GM19452 (cell line): Measurements from ENCODE around the gene TOM1L2.
A peak's percentile ranks its signal among the peaks of the same experiment; 100 is the strongest.

Source experiments
- ATAC-seq: cut with Tn5 transposase; IDR thresholded peaks from one replicate; pipeline ENCODE4 v1.9.1; 2021; ENCODE audit not compliant: unreplicated experiment

TOM1L2 gene

DNA sequence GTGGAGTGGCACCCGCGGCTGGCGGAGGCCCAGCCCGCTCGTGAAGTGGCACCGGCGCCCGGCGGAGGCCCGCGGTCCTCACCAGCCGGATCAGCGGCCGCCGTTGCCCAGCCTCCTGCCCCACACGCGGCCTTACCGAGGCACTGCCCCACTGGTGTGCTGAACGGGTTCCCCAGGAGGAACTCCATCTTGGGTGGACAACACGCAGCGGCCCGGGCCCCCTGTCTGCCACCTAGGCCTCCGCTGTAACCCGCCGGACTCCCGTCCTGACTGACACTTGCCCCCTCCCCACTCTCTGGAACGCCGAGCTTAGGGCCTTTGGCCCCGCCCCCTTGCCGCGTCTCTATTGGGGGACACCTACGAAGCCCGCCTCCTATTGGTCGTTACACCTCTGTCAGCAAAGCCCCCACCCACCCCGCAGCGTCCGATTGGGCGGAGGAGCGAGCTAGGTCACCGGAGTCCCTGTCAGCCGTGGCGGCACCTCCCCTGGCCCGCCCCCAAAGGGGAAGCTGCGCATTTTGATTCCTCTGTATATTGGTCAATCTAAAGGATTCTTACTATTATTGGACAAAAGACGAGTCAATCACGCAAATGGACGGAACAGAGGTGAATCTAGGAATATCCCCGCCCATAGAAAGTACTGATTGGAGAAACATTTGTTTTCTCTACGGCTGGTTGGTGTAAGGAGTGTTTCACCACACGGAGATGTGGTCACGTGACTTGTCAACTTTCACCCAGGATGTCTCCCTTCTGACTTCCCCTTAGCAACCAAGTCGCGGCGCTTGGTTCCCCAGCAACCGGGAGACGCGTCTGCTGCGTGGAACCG is at the start of gene TOM1L2, which contains the start of gene DRC3:
TOM1L2 (minus strand) TSS at position 275 of the 826 bp plus-strand sequence; CDS start at position 188, 87 bp downstream.
DRC3 (plus strand) TSS at position 737 of the 826 bp plus-strand sequence. CDS start 4,737 bp downstream, outside the sequence.
- ATAC-seq, result peak; percentile 94

DNA sequence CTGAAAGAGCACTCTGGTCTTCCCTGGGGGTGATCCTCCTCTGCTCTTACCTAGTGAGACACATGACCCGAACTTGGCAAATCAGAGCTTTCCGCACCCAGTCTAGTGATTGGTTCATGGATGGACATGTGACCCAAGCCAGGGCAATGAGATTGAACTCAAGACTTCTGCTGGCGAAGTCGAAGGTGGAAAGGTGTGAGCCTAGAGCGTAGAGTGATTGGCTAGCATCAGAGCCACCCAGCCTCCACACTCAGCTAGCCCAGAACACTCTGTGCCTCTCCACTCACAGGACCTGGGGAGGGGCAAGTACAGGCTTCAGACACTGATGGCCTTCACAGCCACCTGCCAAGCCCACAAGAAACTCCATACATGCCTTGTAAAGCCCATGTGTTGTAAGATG is 49.2 kb upstream of the TOM1L2 start:
- ATAC-seq, result no peak

DNA sequence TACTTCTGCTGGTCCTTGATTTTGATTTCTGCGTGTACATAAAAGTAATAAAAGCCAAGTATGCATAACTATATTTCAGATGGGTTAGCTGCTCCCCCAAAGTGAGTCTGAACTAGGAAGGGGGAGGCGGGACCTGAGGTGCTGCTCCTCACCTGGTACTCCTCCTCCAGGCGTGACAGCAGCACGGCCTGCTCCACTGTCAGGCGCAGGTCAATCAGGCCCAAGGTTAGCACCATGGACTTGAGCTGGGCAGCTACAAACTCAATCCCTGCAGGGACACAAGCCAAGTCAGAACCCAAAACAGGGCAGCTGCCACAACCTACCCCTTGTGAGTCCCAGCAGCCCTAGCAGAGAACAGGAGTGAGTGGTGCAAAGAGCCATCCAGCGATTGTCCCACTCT is 48.8 kb upstream of the TOM1L2 start:
- ATAC-seq, result no peak

- no peak for ATAC-seq
These were observed 47.6 kb upstream of the TOM1L2 start for GRCh38 chr17:18019838-18020154.

GRCh38 chr17:18018411-18018921 is 46.3 kb upstream of the TOM1L2 start:
- ATAC-seq, result no peak

DNA sequence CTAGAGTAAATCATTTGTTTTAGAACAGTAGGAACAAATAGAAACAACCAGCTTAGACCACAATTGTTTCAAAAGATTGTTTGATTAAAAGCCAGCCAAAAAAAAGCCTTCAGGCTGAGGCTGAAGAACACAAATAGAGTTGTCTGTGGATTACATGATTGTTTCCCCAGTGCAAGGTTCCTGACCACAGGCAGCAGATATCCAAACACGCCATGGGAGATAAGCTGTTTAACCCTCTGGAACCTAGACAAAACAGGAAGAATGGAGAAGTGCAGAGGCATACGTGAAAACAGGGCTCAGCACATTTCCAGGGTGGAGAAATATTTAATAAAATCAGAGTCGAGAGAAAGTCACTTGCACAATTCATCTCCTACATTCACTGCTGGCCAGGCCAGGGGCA is 45.8 kb upstream of the TOM1L2 start:
- ATAC-seq, result no peak

DNA sequence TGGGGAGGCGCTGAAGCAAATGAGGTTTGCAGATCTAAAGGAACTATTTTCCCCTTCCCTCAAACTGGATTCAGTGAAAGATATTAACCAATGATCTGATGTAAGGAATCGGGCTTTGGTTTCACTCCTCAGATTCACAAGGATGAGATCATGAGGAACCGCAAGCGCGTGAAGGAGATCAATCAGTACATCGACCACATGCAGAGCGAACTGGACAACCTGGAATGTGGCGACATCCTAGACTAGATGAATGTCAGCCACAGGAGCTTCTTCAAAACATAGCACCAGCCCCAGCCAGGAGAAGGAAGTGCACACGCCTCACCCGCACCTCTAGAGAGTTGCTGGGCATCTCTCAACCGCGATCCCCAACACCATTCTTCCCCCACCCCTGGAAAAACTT is 44.2 kb upstream of the TOM1L2 start:
- ATAC-seq, result no peak

GRCh38 chr17:18015593-18015992 is 43.4 kb upstream of the TOM1L2 start:
- no peak for ATAC-seq

DNA sequence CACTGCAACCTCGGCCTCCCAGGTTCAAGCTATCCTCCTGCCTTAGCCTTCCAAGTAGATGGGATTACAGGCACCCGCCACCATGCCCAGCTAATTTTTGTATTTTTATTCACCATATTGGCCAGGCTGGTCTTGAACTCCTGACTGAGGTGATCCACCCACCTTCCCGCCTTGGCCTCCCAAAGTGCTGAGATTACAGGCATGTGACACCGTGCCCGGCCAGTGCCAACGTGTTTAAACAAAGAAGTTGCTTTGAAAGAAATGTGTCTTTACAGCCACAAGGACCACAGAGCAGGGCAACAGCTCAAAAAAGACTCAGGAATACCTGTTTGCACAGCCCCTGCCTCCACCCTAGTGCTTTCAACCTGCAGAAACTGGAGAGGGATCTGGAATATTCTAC is 41.8 kb upstream of the TOM1L2 start:
- no peak for ATAC-seq

GRCh38 chr17:18011286-18011685 is 39.1 kb upstream of the TOM1L2 start:
- ATAC-seq, result no peak

DNA sequence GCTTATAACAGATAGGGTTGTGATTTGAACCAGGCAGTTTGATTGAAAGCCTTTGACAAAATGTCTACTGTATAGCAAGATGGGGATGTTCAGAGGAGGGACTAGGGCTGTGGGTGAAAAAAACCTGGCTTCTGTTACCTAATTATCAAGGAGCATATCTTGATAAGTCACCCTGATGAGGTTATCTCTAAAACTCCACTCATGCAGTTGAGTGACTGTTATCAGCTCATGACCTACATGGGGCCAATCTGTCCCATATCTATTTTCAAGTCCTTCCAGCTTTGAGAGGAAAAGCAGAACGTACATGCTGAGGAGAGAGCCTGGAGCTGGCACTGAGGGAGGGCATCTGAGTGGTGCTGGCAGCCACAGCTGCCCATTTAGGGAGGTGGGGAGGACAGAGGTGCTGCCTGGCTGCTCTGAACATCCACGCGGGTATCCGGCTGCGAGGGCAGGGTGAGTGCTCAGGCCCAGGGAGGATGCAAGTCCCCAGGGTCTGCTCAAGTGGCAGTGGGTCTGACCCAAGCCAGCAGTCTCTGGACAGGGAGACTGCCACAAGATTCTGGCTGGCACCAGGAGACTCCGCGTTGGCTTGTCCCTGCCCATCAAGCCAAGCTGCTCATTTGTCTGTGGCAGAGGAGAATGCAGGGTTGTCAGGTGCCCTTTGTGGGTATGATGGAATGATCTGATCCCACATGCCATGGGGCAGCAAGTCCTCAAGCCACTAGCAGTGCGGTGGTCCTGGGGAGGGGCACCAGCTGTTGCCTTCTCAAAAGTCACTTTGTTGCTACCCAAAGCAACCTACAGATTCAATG is 37.6 kb upstream of the TOM1L2 start:
- no peak for ATAC-seq

DNA sequence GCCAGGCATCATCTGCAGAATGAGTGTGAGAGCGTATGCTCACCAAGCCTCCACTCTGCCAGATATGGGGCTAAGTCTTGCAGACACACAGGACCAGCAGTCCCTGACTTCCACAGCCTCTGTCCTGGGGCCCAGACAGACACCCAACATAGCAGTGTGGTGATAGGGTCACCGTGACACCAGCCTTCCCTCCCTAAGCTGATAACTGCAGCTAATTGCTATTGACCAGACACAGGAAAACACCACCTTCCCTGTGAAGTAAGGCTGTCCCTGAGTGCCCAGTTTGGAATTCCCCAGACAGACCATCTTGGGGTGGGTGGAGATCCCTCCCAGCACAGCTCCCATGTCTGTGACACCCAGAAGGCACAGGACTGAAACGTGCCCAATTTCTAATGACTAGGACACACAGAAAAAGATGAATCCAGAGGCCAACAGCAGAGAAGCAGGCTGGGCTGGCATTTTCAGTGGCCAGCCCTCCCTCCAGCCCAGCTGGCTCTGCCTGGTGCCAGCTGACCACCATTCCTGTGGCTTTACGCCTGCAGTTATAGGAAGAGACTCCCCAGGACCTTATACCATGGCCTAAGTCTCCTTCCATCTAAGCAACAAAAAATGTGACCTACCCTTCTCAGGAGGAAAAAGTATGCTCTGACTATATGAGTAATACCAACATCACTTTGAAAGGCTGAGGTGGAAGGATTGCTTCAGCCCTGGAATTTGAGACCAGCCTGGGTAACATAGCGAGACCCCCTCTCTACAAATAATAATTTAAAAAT is 36.5 kb upstream of the TOM1L2 start:
- ATAC-seq, result no peak

GRCh38 chr17:18006495-18007239 is 34.5 kb upstream of the TOM1L2 start:
- no peak for ATAC-seq

GRCh38 chr17:18005496-18005895 is 33.3 kb upstream of the TOM1L2 start:
- no peak for ATAC-seq

DNA sequence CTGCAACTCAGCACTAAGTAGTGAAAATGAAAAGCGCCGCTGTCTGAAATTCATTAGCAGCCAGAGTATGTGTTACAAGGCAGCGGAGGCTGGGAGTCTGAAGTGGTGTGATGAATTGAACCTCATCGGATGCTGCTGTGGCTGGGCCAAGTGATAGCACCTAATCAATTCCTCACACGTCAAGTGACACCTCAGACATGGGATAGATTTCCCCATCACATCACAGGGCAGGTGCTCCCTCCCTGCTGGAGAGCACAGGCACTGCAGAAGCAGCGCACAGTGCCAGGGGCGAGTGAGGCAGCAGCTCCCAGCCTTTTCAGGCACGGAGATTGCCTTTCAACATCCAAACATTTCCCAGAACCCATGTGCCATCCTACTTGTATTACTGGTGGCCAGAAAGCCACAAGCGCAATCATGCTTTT is 32.7 kb upstream of the TOM1L2 start:
- no peak for ATAC-seq

DNA sequence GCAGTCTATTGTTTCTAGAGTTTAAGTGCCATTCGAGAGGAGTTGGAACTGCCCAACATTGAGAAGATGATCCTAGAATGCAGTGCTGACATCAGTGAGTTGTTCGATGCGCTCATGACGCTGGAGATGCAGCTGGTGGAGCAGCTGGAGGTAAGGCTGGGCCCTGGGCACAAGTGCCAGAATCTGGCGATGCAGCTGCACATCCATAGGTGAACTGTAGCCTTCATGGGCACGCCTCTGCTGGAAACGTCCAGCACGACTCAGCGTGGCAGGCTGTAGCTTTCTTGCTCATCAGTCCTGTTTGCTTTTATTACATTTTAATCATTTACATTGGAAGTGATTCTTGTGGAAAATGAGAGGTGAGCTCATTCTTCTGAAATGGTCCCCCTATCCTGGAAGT is 32.1 kb upstream of the TOM1L2 start:
- ATAC-seq, result no peak

- no peak for ATAC-seq
These were observed 30.0 kb upstream of the TOM1L2 start for GRCh38 chr17:18002171-18002570.

GRCh38 chr17:18000030-18000408 is 27.8 kb upstream of the TOM1L2 start:
- ATAC-seq, result no peak

GRCh38 chr17:17999364-18000029 is 27.3 kb upstream of the TOM1L2 start:
- no peak for ATAC-seq

DNA sequence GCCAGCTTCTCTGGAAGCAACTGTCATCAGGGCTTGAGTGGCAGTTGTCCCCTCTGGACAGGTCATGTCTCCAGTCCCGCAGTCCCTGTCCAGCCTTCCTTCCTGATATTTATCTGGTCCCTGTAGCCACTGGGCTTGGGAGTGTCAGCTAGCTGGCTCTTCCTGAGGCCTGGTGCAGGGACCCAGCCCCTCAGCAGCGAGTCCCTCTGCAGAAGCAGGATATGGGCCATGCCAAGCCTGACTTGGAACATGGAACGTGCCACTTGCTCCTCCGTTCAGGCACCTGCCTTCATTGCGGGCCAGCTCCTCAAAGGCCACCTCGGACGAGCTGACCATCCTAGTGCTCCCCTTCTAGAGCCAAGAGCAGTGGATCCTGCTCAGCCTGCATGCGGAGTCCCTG is 26.7 kb upstream of the TOM1L2 start:
- no peak for ATAC-seq
